Smooth muscle cell of the brain vasculature (primary cell): ENCODE data around the gene TFE3.

Experiments used
- DNase-seq: peaks from one replicate; pipeline ENCODE4 v3.0.0-alpha.2; 2012; ENCODE audit warnings: low read depth, low spot score

Gene TFE3

DNA sequence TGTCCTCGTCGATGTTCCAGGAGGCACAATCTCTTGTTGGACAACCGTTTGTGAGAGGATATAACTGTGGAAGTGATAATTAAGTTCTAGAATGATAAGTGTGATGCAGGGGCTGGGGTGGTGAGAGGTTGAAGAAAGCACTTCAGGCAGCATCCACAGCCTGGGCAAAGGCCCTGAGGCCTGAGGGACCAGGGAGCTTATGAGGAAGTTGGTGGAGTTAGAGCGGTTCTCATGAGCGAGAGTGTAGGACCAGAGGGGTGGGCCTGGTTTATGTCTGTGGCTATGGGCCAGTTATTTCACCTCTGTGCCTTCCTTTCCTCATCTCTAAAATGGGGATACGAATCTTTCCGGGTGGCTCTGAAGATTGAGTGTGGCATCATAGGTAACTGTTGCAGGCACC is 18.3 kb upstream of the TFE3 start:
- no peak for DNase-seq

GRCh38 chrX:49060914-49061313 is 17.8 kb upstream of the TFE3 start:
- DNase-seq: no peak

DNA sequence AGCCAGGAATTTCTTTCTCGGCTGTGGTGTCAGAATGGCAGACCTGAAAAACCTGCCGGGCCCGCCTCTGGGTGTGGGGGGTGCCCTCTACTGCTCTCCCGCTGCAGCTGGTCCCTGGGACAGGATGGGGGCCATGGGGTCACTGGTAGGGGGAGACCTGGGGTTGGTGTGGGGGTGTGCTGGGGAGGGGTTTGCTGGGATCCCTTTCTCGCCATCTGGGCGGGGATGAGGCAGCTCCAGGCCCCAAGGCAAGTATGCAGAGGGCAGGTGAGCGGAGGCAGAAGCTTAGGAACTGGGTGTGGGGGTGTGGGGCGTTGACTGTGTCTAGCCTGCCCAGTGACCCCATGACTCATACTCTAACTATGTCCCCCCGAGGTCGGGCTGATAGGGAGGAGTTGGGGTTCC is 16.5 kb upstream of the TFE3 start:
- DNase-seq: no peak

- DNase-seq: no peak
These were observed 16.0 kb upstream of the TFE3 start for GRCh38 chrX:49059201-49059600.

- DNase-seq: no peak
These were observed 15.6 kb upstream of the TFE3 start, which contains the start of gene CCDC120 for GRCh38 chrX:49058794-49059193. Gene CCDC120 (plus strand): TSS chrX:49058999. CDS start chrX:49062042, 3,043 bp downstream.

DNA sequence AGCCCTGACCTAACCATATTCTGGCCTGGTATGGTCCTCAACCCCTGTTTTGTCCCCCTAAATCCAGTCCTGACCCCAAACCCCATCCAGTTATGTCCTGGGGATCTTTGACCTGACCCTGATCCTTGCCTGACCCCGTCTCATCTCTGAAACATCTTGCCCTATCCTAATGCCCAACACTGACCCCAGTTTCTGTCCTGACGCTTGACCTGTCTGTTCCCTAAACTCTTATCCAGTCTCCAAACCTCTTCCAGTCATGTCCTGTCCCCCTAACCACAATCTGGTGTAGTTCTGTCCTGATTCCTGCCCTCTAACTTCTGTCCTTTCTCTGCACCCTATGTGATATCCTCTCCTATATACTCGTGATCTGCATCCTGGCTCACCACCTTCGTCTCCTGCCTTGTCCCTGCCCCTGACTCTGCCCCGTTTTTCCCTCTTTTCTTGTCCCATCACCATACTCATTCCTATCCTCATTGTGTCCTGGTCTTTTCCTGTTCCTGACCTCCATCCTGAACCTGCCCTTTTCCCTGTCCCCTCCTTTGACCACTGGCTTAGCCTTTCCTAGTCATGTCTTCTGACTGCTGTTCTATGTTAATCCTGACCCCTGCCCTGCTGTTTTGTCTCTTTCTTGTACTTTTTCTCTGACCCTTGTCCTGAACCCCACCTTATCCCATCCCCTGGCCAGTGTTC is 11.1 kb upstream of the TFE3 start:
- DNase-seq: no peak

- DNase-seq: no peak
These were observed 10.3 kb upstream of the TFE3 start for GRCh38 chrX:49053223-49054072.

DNA sequence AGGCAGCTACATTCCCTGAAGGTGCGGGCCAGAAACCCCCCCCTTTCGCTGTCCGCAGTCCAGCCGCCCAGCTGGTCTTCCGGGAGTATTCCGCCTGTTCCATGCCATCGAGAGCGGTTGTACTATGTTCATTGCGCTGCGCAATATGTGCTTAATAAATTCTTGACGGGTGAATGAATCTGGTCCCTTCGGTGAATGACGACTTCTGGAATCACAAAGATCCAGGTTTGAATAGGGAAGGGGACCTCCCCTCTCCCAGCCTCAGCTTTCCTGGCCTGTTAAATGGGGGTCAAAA is 777 bp upstream of the TFE3 start:
- no peak for DNase-seq

- DNase-seq: no peak
These were observed 457 bp downstream of the TFE3 start for GRCh38 chrX:49042581-49043219.

DNA sequence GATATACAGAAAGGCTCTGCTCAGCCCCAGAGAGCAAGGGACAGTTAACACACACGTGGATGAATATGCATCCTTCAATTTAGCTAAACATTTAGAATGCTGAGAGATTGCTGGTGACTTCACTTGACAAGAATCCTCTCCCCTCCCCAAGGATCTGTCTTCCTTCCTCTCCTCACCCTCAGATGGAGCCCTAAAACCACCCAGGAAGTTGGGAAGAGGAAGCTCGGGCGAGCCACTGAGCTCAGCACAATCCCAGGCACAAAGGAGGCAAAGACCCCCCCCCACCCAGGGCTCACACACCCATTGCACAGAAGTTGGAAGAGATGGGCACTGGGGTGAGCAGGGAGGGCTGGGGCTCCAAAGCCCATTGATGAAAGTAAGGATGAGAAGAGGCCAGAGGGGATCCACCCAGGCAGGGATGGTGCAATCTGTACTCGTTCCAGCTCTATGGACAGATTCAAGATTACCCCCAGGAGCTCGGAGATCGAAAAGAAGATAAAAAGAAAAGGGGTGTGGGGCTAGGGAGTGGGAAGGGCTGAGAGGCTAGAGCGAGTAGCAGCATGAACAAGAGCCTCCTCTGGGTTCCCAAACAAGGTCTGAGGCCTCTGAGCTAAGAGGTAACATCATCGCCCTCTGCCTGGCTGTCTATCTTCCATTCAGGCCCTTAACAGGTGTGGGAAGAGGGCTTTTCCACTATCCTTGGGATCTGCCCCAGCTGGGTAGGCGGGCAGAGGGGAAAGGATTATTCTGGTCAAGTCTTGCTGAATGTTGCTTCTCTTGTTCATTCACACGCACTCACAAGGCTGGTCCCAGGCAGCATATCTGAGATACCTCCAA is 1.2 kb downstream of the TFE3 start:
- no peak for DNase-seq

GRCh38 chrX:49040376-49040955 is 2.7 kb downstream of the TFE3 start:
- no peak for DNase-seq

DNA sequence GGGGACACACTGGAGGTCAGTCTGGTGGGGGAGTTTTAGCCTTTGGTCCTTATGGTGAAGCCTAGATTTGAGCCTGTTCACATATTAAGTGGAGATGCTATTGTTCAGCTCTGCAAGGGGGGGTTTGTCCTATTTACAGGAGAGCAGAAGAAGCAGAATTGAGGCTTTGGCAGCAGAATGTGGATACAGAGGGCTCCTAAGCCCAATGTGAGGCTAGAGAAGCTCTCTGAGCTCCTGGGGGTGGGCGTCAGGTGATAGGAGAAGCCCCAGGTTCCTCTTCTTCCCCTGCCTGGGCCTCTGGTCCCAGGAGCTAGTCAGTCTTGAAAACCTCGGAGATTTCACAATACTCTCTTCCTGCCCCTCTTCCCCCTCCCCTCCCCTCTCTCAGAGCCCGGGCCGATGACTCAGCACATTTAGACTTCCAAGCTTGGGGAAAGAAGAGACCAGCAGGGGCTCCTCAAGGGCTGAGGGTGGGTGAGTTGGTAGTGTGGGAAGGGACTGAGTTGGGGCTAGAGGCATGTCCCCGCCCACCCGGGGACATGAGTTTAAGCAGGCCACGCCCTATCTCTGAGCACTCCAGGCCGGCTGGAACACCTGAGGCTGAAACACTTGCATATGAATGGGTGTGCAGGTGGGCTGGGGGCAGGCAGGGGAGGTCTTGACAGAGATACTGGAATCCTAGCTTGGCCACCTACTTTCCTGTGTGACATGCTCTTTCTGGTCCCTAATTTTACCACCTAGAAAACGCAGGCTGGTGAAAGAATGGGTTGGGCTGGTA is 3.4 kb downstream of the TFE3 start:
- DNase-seq: peak; percentile 77

DNA sequence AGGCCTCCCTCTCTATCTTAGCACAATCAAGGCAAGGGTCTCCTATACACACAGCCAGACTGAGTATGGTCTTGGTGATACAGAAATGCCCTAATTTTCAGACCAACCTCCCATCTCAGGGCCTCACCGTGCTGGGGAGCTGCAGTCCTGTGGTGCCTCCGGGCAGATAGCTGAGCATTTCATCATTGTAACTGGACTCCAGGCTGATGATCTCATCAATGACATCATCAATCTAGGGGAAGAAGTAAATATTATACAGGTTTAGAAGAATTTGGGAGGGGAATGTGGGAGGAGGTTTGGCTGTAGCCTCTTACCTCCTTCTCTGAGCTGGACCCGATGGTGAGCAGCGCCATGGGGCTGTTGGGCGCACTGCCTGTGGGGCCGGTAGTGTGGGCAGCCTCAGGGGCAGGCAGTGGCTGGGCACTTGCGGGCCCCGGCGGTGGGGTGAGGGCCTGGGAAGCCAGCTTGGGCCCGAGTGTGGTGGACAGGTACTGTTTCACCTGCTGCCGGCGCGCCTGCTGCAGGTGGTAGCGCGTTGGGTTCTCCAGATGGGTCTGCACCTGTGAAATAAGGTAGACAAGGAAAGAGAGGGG is 5.2 kb downstream of the TFE3 start:
- DNase-seq: no peak

- no peak for DNase-seq
These were observed 12.9 kb downstream of the TFE3 start for GRCh38 chrX:49030283-49030682.

DNA sequence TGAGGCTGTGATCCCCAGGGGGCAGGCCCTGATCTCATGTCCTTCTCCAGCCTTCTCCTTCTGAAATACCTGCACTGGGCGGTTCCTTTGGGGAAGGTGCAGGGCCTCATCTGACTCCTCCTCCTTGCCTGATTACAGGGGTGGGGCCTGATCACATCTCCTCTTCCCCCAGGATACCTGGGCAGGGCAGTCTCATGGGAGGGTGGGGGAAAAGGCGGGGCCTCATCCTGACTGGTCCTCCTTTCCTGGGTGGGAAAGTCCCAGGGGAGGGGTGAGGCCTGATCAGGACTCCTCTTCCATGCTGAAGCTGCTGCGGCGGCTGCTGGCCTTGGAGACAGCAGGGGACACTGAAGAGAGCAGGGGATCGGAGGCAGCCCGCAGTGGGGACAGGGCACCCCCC is 13.3 kb downstream of the TFE3 start:
- DNase-seq: no peak

- no peak for DNase-seq
These were observed 23.4 kb downstream of the TFE3 start for GRCh38 chrX:49019599-49020249.

GRCh38 chrX:49019050-49019449 is 24.1 kb downstream of the TFE3 start:
- no peak for DNase-seq

DNA sequence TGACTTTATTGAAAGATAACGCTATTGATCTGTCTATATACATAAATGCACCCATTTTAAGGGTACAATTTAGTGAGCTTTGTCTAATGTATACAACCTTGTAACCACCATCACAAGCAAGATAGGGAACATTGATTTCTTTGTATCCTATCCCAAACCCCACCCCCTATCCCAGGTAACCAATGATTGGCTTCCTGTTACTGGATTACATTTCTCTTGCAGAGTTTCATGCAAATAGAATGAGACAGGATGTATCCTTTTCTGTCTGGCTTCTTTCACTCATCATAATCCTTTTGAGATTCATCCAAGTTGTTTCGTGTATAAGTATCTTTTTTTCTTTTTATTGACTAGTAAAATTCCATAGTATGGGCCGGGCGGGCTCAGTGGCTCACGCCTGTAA is 39.5 kb downstream of the TFE3 start:
- no peak for DNase-seq

DNA sequence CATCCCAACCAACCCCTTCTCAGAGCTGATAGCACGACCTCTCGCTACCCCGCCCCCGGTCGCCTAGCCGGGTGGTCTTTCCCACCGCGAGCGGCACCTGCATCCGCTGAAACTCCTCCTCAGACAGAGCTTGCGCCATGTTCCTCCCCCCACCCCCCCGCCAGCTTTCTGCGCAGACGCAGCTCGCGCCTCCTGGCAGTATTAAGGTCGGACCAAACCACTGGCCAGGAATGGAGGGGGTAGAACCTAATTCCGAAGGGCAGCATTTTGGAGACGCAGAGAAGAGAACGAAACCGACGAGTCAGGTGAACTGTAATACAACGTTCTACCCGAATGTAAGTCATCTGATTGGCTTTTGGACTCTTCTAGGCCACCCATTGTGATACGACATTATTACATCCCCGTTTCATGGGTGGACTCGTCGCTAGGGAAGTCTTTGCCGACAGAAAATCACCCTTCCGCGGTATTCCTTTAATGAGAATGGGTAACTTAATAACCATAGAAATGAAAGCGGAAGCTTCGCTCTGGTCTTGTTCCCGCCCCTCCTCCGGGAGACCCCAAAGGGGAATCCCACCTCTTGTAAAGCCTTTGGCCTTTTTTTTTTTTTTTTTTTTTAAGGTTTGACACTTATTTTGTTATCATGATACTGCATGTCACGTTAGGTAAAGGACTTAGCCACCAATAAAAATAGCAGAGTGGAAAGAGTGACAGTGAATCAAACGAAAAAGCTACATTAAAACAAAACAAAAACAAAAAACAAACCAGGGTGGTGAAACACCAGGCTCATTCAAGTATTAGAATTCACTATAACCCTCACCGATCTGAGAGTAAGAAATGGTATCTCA is 40.8 kb downstream of the TFE3 start, which contains the start of gene GRIPAP1:
GRIPAP1 (minus strand) TSS at position 174 of the 845 bp plus-strand sequence; CDS start at position 139, 35 bp downstream.
- peak; percentile 61 for DNase-seq
